GM19193 (cell line): ENCODE results near the gene PEPD.

Experiments
- POLR2A ChIP-seq: IDR thresholded peaks from 4 replicates; pipeline ENCODE4 v1.6.1; 2011; ENCODE audit not compliant: insufficient read depth, insufficient read length; ENCODE audit errors: extremely low read depth

Gene PEPD

GRCh38 chr19:33388725-33389420, 132.7 kb downstream of the PEPD start:
- no peak for TF ChIP-seq POLR2A

DNA sequence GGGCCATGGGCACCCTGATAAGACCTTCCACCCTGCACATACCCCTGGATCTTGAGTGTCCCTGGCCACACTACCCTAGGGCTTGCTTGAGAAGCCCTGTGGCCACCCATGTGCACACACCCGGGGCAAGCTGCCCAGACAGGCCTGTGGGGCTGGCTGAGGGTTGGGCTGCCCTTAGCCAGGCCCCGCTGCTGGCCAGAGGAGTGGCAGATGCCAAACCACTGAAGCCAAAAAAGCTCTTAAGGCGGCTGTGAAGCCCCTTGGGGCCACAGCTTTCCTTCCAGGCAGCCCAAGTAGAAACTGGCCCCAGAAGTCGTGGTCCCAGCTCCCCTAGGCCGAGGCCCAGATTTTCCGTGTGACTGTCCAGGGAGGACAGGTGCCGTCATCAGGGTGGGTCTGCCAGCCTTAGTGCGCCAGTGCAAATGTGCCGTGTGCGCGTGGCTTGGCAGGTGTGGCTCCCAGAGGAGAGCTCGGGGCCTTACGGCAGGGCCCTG, 133.3 kb downstream of the PEPD start:
- no peak for TF ChIP-seq POLR2A

GRCh38 chr19:33387351-33388230, 134.0 kb downstream of the PEPD start:
- TF ChIP-seq POLR2A: no peak

DNA sequence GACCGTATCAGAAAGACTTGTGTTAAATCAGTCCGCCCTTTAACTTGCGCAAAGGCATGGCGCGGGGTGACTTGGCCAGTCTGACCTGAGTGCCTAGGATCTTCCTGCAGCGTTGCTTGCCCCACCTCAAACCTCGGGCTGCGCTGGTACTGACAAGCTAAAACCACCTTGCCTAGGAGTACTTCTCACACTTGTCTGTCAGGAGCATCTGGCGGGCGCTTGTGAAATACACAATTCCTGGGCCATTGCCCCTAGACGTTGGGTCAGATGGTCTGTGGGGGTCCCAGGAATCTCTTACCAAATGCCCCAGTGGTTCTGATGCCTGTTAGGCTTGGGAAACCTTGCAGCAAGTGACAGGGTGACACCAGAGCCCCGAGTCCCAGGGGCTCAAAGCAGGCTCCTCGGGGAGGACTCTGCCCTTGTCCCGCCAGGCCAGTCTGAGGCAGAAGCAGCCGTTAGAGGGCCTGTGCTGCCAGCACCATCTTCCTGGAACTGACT, 135.2 kb downstream of the PEPD start:
- no peak for TF ChIP-seq POLR2A

GRCh38 chr19:33385956-33386355, 135.6 kb downstream of the PEPD start:
- TF ChIP-seq POLR2A: no peak

DNA sequence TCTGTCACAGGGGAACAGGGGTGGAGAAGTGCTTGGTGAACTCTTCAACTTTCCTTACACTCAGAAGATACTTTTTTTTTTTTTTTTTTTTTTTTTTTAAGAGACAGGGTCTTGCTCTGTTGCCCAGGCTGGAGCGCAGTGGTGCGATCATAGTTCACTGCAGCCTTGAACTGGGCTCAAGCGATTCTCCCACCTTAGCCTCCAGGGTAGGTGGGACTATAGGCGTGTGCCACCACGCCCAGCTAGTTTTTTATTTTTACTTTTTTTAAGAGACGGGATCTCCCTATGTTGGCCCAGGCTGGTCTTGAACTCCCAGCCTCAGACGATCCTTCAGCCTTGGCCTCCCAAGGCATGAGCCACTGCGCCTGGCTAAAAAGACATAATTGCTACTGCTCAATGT, 136.6 kb downstream of the PEPD start:
- TF ChIP-seq POLR2A: no peak

DNA sequence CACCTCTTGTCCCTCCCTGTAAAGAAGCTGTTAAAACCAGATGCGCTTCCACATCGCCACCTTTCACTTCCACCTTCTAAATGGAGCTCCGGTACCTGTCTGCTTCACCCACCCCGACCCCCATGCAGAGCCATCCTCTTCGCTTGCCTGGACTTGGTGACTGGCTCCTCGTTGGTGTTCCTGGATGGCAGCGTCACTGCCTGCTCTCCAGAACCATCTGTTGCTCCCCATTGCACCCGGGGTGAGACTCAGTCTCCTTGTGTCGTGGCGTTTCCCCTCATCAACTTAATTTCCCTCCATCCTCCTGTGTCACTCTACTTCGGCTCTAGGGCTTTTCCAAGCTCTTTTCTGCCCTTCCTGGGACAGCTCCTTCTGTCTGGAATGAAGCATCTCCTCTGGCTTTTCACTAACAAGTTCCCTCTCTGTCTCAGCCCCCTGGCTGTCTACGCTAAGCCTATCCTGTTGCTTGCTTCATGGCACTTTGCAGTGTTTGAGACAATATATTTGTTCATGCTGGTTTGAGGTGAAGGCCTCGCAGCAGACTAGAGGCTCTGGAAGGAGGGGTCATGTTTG, 137.8 kb downstream of the PEPD start:
- no peak for TF ChIP-seq POLR2A

DNA sequence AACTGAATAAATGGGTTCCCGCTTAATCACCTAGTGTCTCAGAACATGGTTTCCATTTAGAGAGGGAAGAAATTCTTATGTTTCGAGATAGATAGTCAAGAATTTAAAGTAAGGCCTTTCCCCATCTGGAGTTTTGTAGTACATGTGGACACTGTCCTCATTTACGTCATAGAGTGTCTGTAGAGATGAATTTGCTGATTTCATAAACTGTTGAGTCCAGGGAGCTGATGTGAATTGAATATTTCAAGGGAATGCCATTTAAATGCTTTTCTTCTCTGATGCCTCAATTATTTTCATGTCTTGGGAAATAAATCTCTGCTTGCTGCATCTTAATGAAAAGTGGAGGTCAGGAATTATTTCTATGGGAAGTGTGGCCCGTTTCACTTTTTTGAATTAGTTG, 138.6 kb downstream of the PEPD start:
- TF ChIP-seq POLR2A: no peak

- no peak for TF ChIP-seq POLR2A
These were observed 139.6 kb downstream of the PEPD start for GRCh38 chr19:33382006-33382405.

GRCh38 chr19:33381101-33381500, 140.5 kb downstream of the PEPD start:
- TF ChIP-seq POLR2A: no peak

GRCh38 chr19:33379151-33379829, 142.3 kb downstream of the PEPD start:
- TF ChIP-seq POLR2A: no peak

DNA sequence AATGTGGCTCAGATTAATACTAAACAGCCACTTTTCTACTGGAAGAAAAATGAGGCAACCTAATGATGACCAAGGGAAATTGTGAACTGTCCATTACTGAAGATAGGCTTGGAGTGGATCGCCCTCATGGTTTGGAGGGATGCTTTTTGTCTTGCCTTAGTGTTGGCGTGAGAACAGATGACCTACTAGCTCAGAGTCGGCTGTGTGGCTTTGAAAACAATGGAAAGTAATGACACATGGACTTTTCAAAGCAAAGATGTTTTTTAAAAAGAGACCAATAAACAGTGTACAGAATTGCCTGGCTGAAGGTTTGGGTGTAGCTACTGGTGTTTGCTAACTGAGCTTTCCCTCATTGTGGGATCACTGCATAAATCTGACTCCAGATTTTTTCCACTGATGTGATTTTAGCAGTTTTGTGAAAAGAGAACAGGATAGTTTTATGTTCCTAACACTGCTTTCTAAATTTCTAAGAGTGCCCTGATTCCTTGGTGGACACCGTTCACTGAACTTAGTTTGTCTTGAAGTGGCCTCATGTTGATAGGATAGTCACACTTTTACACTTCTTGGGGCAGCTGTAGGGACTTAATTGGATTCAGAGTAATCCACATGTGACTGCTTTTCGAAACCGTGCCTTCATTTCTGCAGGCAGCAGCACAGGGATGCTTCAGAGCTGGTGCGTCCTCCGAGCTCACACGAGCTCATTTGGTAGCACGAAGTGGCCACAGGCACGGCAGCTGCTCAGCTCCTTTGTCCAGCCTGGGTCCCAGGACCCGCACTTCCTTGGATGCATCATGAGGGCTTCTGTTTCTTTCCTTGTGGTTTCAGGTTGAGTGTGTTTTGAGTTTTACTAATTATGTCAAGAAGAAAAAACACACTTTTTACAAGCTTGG, 143.8 kb downstream of the PEPD start:
- no peak for TF ChIP-seq POLR2A

GRCh38 chr19:33376941-33377557, 144.5 kb downstream of the PEPD start:
- no peak for TF ChIP-seq POLR2A
